NCI-H146 (cell line): ENCODE results near the gene PIK3CG.
A peak's percentile ranks its signal among the peaks of the same experiment; 100 is the strongest.
"Not testable (repeated sequence)": the region's sequence is repeated elsewhere in the genome, so short reads cannot be mapped to it uniquely, and the experiment has no call there.

Source experiments
- DNase-seq: peaks from one replicate; lab custom pipeline; 2025; lab: John Stamatoyannopoulos, UW

PIK3CG gene

GRCh38 chr7:106938803-106939202 is 73.7 kb downstream of the PIK3CG start:
- no peak for DNase-seq

- peak; percentile 41 for DNase-seq
Observed at GRCh38 chr7:106944035-106944665, 79.1 kb downstream of the PIK3CG start.

- peak; percentile 85 for DNase-seq
Observed at GRCh38 chr7:106947244-106947728, 82.2 kb downstream of the PIK3CG start.

- no peak for DNase-seq
Observed at GRCh38 chr7:106952001-106952657, 87.0 kb downstream of the PIK3CG start.

- DNase-seq = no peak
Observed at GRCh38 chr7:106952658-106953231, 87.7 kb downstream of the PIK3CG start.

GRCh38 chr7:106954840-106955239 is 89.8 kb downstream of the PIK3CG start:
- DNase-seq = no peak

- not testable (repeated sequence) for DNase-seq
Observed at GRCh38 chr7:106955857-106956256, 90.8 kb downstream of the PIK3CG start.
